Chondrocyte (in vitro differentiated cells): ENCODE data around the gene LIMS1. TPM values are rescaled to one million over a fixed set of nuclear protein-coding genes. Genes with fewer than 3 reads are reported as not detected.

Source experiments
- DNase-seq: peaks from one replicate; pipeline ENCODE4 v3.0.0; 2021; ENCODE audit warnings: mixed read lengths, low spot score
- H3K27ac Mint-ChIP-seq: one replicate; pipeline ENCODE4 v1.8.0; 2021; ENCODE audit warnings: mild to moderate bottlenecking, moderate library complexity, mixed read lengths; ENCODE audit not compliant: unreplicated experiment
- H3K27me3 Mint-ChIP-seq: 2 replicates; pipeline ENCODE4 v1.8.0; 2021; ENCODE audit warnings: low read depth, mixed read lengths
- H3K36me3 Mint-ChIP-seq: 2 replicates; pipeline ENCODE4 v1.8.0; 2021; ENCODE audit warnings: low read depth, mixed read lengths
- H3K4me1 Mint-ChIP-seq: 2 replicates; pipeline ENCODE4 v1.8.0; 2021; ENCODE audit warnings: low read depth, mild to moderate bottlenecking, mixed read lengths
- H3K4me3 Mint-ChIP-seq: one replicate; pipeline ENCODE4 v1.8.0; 2021; ENCODE audit warnings: mild to moderate bottlenecking, moderate library complexity, mixed read lengths; ENCODE audit not compliant: unreplicated experiment
- H3K9me3 Mint-ChIP-seq: 2 replicates; pipeline ENCODE4 v1.8.0; 2021; ENCODE audit warnings: low read depth, mixed read lengths
- CTCF ChIP-seq: fragments of 200-600 bp; sonication (generic); IDR thresholded peaks from 2 replicates; pipeline ENCODE4 v1.5.0; 2021; ENCODE audit warnings: antibody characterized with exemption, mild to moderate bottlenecking, moderate library complexity
- total RNA-seq: library from RNA; stranded (reverse); gene quantifications from 3 replicates; pipeline ENCODE4 v1.2.1, GENCODE V29; 2021

LIMS1 gene
- total RNA-seq, 1 donor from 2014 or later = 145 TPM

- no peak for TF ChIP-seq CTCF
- Mint-ChIP-seq H3K27me3 (no peaks in the 10 kb centered on the region), H3K27ac (no peak overlapping the region), H3K4me3 (no peak overlapping the region), H3K36me3 (no peaks in the 10 kb centered on the region), H3K4me1 (peaks cover 62% of the 10 kb centered on the region), H3K9me3 (no peaks in the 10 kb centered on the region)
- DNase-seq = no peak
These were observed 95.1 kb downstream of the LIMS1 start for GRCh38 chr2:108629417-108629816.

- DNase-seq = no peak
- peaks cover 69% of the 10 kb centered on the region for H3K4me1 Mint-ChIP-seq
- no peak overlapping the region for H3K4me3 Mint-ChIP-seq
- no peaks in the 10 kb centered on the region for H3K9me3 Mint-ChIP-seq
- H3K27ac Mint-ChIP-seq = peak overlapping the region; percentile 50
- no peaks in the 10 kb centered on the region for H3K36me3 Mint-ChIP-seq
- no peak for TF ChIP-seq CTCF
- no peaks in the 10 kb centered on the region for H3K27me3 Mint-ChIP-seq
These were observed 96.5 kb downstream of the LIMS1 start for GRCh38 chr2:108630567-108631405.

- no peak overlapping the region for H3K4me3 Mint-ChIP-seq
- H3K4me1 Mint-ChIP-seq = peaks cover 83% of the 10 kb centered on the region
- H3K27me3 Mint-ChIP-seq = no peaks in the 10 kb centered on the region
- no peaks in the 10 kb centered on the region for H3K9me3 Mint-ChIP-seq
- peak overlapping the region; percentile 55 for H3K27ac Mint-ChIP-seq
- DNase-seq = no peak
- no peak for TF ChIP-seq CTCF
- no peaks in the 10 kb centered on the region for H3K36me3 Mint-ChIP-seq
These were observed 98.3 kb downstream of the LIMS1 start for GRCh38 chr2:108632332-108633160.

- DNase-seq = no peak
- Mint-ChIP-seq H3K4me3 (no peak overlapping the region), H3K27ac (no peak overlapping the region), H3K9me3 (no peaks in the 10 kb centered on the region), H3K4me1 (peaks cover 86% of the 10 kb centered on the region), H3K36me3 (no peaks in the 10 kb centered on the region), H3K27me3 (no peaks in the 10 kb centered on the region)
- TF ChIP-seq CTCF = no peak
These were observed 99.1 kb downstream of the LIMS1 start for GRCh38 chr2:108633409-108633808.

- Mint-ChIP-seq H3K4me1 (peaks cover 89% of the 10 kb centered on the region), H3K9me3 (no peaks in the 10 kb centered on the region), H3K36me3 (no peaks in the 10 kb centered on the region), H3K4me3 (no peak overlapping the region), H3K27ac (peak overlapping the region; percentile 65), H3K27me3 (no peaks in the 10 kb centered on the region)
- no peak for TF ChIP-seq CTCF
- DNase-seq = no peak
These were observed 99.7 kb downstream of the LIMS1 start for GRCh38 chr2:108634011-108634410.
